Upper lobe of left lung (tissue), 6 donors: ENCODE data around the gene TLR10. TPM values are rescaled to one million over a fixed set of nuclear protein-coding genes. Genes with fewer than 3 reads are reported as not detected.

Experiments
- ATAC-seq, 2 donors: fragments of 200-7000 bp; cut with Tn5 transposase; one replicate each; pipeline ENCODE4 v1.9.1; 2022; ENCODE audit warnings: mild to moderate bottlenecking in 2 of 2, moderate library complexity in 2 of 2; ENCODE audit not compliant: low FRiP score in 2 of 2
- DNase-seq, 2 donors: peaks; one replicate each; pipeline ENCODE4 v3.0.0-alpha.2; 2019 to 2020
- H3K27ac ChIP-seq, 4 donors: fragments of 200-600 bp; sonication (generic); one replicate each; pipeline ENCODE4 v1.5.1; 2016 to 2019
- H3K27me3 ChIP-seq, 4 donors: fragments of 200-600 bp; sonication (generic); one replicate each; pipeline ENCODE4 v1.5.1; 2017 to 2019
- H3K36me3 ChIP-seq, 4 donors: fragments of 200-600 bp; sonication (generic); one replicate each; pipeline ENCODE4 v1.5.1; 2016 to 2019
- H3K4me1 ChIP-seq, 4 donors: fragments of 200-600 bp; sonication (generic); one replicate each; pipeline ENCODE4 v1.5.1; 2018 to 2019
- H3K4me3 ChIP-seq, 4 donors: fragments of 200-600 bp; sonication (generic); one replicate each; pipeline ENCODE4 v1.5.1; 2017 to 2019; ENCODE audit warnings: mild to moderate bottlenecking in 2 of 4, moderate library complexity in 1 of 4
- H3K9me3 ChIP-seq, 4 donors: fragments of 200-600 bp; sonication (generic); one replicate each; pipeline ENCODE4 v1.5.1; 2018 to 2019
- CTCF ChIP-seq, 6 experiments: fragments of 450-650 bp in 4 of 6; fragments of 200-600 bp in 2 of 6; sonication (generic) in 2 of 6; IDR thresholded peaks; one replicate each; pipeline ENCODE4 v1.5.1; 2016 to 2019; ENCODE audit warnings: antibody characterized with exemption in 6 of 6
- EP300 ChIP-seq, 4 donors: sonication (generic); formaldehyde crosslinking; IDR thresholded peaks; one replicate each; pipeline ENCODE4 v1.5.1; 2017; ENCODE audit warnings: antibody characterized with exemption in 4 of 4, control low read depth in 2 of 4
- POLR2A ChIP-seq, 4 donors: fragments of 450-650 bp; IDR thresholded peaks; one replicate each; pipeline ENCODE4 v1.5.1; 2016 to 2017; ENCODE audit warnings: antibody characterized with exemption in 4 of 4, mild to moderate bottlenecking in 2 of 4
- POLR2AphosphoS5 ChIP-seq, 2 donors: sonication (generic); formaldehyde crosslinking; IDR thresholded peaks; one replicate each; pipeline ENCODE4 v1.5.1; 2017; ENCODE audit warnings: antibody characterized with exemption in 2 of 2
- WGBS, 2 donors: methylation state at CpG; one replicate each; pipeline ENCODE4 v1.1.5; 2017 to 2018; 5-methylcytosine and 5-hydroxymethylcytosine counted together
- total RNA-seq, 6 donors: library from RNA; depleted of rRNA in 4 of 6; stranded (reverse); fragments of >200 nt in 4 of 6; gene quantifications; one replicate each; pipeline versions ENCODE4 v1.1.0 to v1.2.1, GENCODE V29; 2016 to 2021
- donor health status: DM: no; HTN: no; CAD: no; lungs with moderate emphysema.
- donor health status: DM: no; HTN: yes; CAD: no; lungs with severe emphysema.

The TLR10 gene
- total RNA-seq, 6 donors from 2014 or later, result 0.61 to 1.0 (median 0.81) TPM; not detected in 2

- Histone ChIP-seq H3K27ac (peak overlapping the region in 2 of 4 donors; percentile 10 to 40), H3K4me1 (peaks cover 0 to 10% (median 2%) of the 10 kb centered on the region in 4 donors), H3K4me3 (no peak overlapping the region), H3K27me3 (no peaks in the 10 kb centered on the region), H3K9me3 (peaks cover 0 to 3% (median 0%) of the 10 kb centered on the region in 4 donors), H3K36me3 (no peaks in the 10 kb centered on the region)
- peak in 1 of 2 donors; percentile 63 for ATAC-seq
- no peak for TF ChIP-seq POLR2A (IDR thresholded peaks at IDR 0.05)
- no peak for TF ChIP-seq EP300 (IDR thresholded peaks at IDR 0.05)
- no peak for TF ChIP-seq POLR2AphosphoS5 (IDR thresholded peaks at IDR 0.05)
- TF ChIP-seq CTCF (IDR thresholded peaks at IDR 0.05), result no peak
- 60 to 64% methylated on average over 8 of the region's 8 CpGs for WGBS, 2 donors
- no peak for DNase-seq
Observed at GRCh38 chr4:38752372-38752940, 30.3 kb downstream of the TLR10 start.

GRCh38 chr4:38751341-38752010, 31.3 kb downstream of the TLR10 start:
- no peaks in the 10 kb centered on the region for H3K27me3 ChIP-seq
- H3K4me3 ChIP-seq, result no peak overlapping the region
- no peak overlapping the region for H3K27ac ChIP-seq
- DNase-seq (no peak), ATAC-seq (no peak)
- H3K9me3 ChIP-seq, result peaks cover 0 to 6% (median 0%) of the 10 kb centered on the region in 4 donors
- H3K4me1 ChIP-seq, result peaks cover 0 to 10% (median 2%) of the 10 kb centered on the region in 4 donors
- no peak for TF ChIP-seq POLR2AphosphoS5 (IDR thresholded peaks at IDR 0.05)
- no peak for TF ChIP-seq EP300 (IDR thresholded peaks at IDR 0.05)
- no peak for TF ChIP-seq CTCF (IDR thresholded peaks at IDR 0.05)
- no peak for TF ChIP-seq POLR2A (IDR thresholded peaks at IDR 0.05)
- WGBS, 2 donors, result 81 to 91% methylated on average over 13 of the region's 13 CpGs
- H3K36me3 ChIP-seq, result no peaks in the 10 kb centered on the region

- Histone ChIP-seq H3K27me3 (no peaks in the 10 kb centered on the region), H3K27ac (no peak overlapping the region), H3K9me3 (peaks cover 0 to 6% (median 0%) of the 10 kb centered on the region in 4 donors), H3K36me3 (no peaks in the 10 kb centered on the region), H3K4me1 (peaks cover 0 to 10% (median 2%) of the 10 kb centered on the region in 4 donors), H3K4me3 (no peak overlapping the region)
- TF ChIP-seq EP300 (IDR thresholded peaks at IDR 0.05) (no peak), POLR2AphosphoS5 (IDR thresholded peaks at IDR 0.05) (no peak), POLR2A (IDR thresholded peaks at IDR 0.05) (no peak), CTCF (IDR thresholded peaks at IDR 0.05) (no peak)
- DNase-seq, result no peak
- WGBS, 2 donors, result 82 to 84% methylated on average over 4 of the region's 4 CpGs
- ATAC-seq, result no peak
Observed at GRCh38 chr4:38749336-38749735, 33.5 kb downstream of the TLR10 start.

DNA sequence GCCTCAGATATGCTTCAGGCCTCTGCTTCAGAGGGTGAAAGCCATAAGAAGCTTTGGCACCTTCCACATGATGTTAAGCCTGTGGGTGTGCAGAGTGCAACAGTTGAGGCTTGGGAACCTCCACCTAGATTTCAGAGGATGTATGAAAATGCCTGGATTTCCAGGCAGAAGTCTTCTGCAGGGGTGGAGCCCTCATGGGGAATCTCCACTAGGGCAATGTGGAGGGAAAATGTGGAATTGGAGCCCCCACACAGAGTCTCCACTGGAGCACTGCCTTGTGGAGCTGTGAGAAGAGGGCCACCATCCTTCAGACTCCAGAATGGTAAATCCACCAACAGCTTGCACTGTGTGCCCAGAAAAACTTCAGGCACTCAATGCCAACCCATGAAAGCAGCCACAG, 35.2 kb downstream of the TLR10 start:
- H3K27me3 ChIP-seq, result no peaks in the 10 kb centered on the region
- TF ChIP-seq POLR2AphosphoS5 (IDR thresholded peaks at IDR 0.05), result no peak
- no peak for TF ChIP-seq POLR2A (IDR thresholded peaks at IDR 0.05)
- no peak for TF ChIP-seq EP300 (IDR thresholded peaks at IDR 0.05)
- H3K9me3 ChIP-seq, result peaks cover 0 to 6% (median 0%) of the 10 kb centered on the region in 4 donors
- DNase-seq (no peak), ATAC-seq (no peak)
- no peak overlapping the region for H3K27ac ChIP-seq
- H3K4me1 ChIP-seq, result peaks cover 0 to 10% (median 2%) of the 10 kb centered on the region in 4 donors
- H3K36me3 ChIP-seq, result no peaks in the 10 kb centered on the region
- no peak overlapping the region for H3K4me3 ChIP-seq

DNA sequence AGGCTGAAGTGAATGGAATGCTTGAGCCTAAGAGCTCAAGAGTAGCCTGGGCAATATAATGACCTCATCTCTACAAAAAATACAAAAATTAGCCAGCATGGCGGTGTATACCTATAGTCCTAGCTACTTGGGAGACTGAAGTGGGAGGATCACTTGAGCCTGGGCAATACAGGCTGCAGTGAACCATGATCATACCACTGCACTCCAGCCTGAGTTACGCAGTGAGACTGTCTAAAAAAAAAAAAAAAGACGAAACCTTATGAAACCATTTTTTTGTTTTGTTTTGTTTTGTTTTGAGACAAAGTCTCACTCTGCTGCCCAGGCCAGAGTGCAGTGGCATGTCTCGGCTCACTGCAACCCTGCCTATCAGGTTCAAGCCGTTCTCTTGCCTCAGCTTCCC, 36.9 kb downstream of the TLR10 start:
- WGBS, 2 donors, result 91 to 96% methylated on average over 5 of the region's 5 CpGs
- peaks cover 0 to 6% (median 0%) of the 10 kb centered on the region in 4 donors for H3K9me3 ChIP-seq
- DNase-seq (no peak), ATAC-seq (no peak)
- no peaks in the 10 kb centered on the region for H3K27me3 ChIP-seq
- no peaks in the 10 kb centered on the region for H3K36me3 ChIP-seq
- no peak for TF ChIP-seq CTCF (IDR thresholded peaks at IDR 0.05)
- TF ChIP-seq POLR2AphosphoS5 (IDR thresholded peaks at IDR 0.05), result no peak
- TF ChIP-seq EP300 (IDR thresholded peaks at IDR 0.05), result no peak
- no peak for TF ChIP-seq POLR2A (IDR thresholded peaks at IDR 0.05)
- no peak overlapping the region for H3K27ac ChIP-seq
- no peaks in the 10 kb centered on the region for H3K4me1 ChIP-seq
- no peak overlapping the region for H3K4me3 ChIP-seq
